Measurements from ENCODE around the gene YTHDC1. TPM values are rescaled to one million over a fixed set of nuclear protein-coding genes. Genes with fewer than 3 reads are reported as not detected.

Gene YTHDC1
- total RNA-seq, 2 donors from 2014 or later, result 37.0 to 89.9 TPM

GRCh38 chr4:68373513-68373912 is 23.6 kb upstream of the YTHDC1 start:
- peak overlapping the region; percentile 72 for H3K4me3 ChIP-seq
- H3K9me3 ChIP-seq, result no peaks in the 10 kb centered on the region
- H3K27me3 ChIP-seq (replicated peaks; ENCODE audit: insufficient read depth), result no peaks in the 10 kb centered on the region
- peaks cover 3 to 16% of the 10 kb centered on the region in 2 donors for H3K4me1 ChIP-seq (ENCODE audit: control insufficient read depth in 1 of 2, low read depth in 2 of 2)
- no peaks in the 10 kb centered on the region for H3K36me3 ChIP-seq
- TF ChIP-seq CTCF (IDR thresholded peaks at IDR 0.05), result no peak
- peak overlapping the region; percentile 13 to 53 for H3K27ac ChIP-seq
- DNase-seq (ENCODE audit: low spot score), result peak; percentile 13
- ATAC-seq (ENCODE audit: insufficient number of reproducible peaks, low FRiP score, low read depth), result peak; percentile 25

GRCh38 chr4:68372588-68372987 is 22.7 kb upstream of the YTHDC1 start:
- ATAC-seq (ENCODE audit: insufficient number of reproducible peaks, low FRiP score, low read depth), result no peak
- DNase-seq (ENCODE audit: low spot score), result no peak
- Histone ChIP-seq H3K4me3 (peak overlapping the region; percentile 72), H3K27me3 (replicated peaks; ENCODE audit: insufficient read depth) (no peaks in the 10 kb centered on the region), H3K4me1 (ENCODE audit: control insufficient read depth in 1 of 2, low read depth in 2 of 2) (peaks cover 3 to 16% of the 10 kb centered on the region in 2 donors), H3K36me3 (no peaks in the 10 kb centered on the region), H3K9me3 (no peaks in the 10 kb centered on the region), H3K27ac (peak overlapping the region; percentile 13 to 53)
- no peak for TF ChIP-seq CTCF (IDR thresholded peaks at IDR 0.05)

- DNase-seq (ENCODE audit: low spot score) (no peak), ATAC-seq (ENCODE audit: insufficient number of reproducible peaks, low FRiP score, low read depth) (no peak)
- Histone ChIP-seq H3K27ac (peak overlapping the region in 1 of 2 donors; percentile 24), H3K4me1 (ENCODE audit: control insufficient read depth in 1 of 2, low read depth in 2 of 2) (peaks cover 3 to 13% of the 10 kb centered on the region in 2 donors), H3K27me3 (replicated peaks; ENCODE audit: insufficient read depth) (no peaks in the 10 kb centered on the region), H3K9me3 (no peaks in the 10 kb centered on the region), H3K4me3 (peak overlapping the region; percentile 53), H3K36me3 (no peaks in the 10 kb centered on the region)
- TF ChIP-seq CTCF (IDR thresholded peaks at IDR 0.05), result no peak
Measured at GRCh38 chr4:68369142-68369805, 19.4 kb upstream of the YTHDC1 start.

- Histone ChIP-seq H3K36me3 (no peaks in the 10 kb centered on the region), H3K4me1 (ENCODE audit: control insufficient read depth in 1 of 2, low read depth in 2 of 2) (peaks cover 3 to 13% of the 10 kb centered on the region in 2 donors), H3K4me3 (peak overlapping the region; percentile 53), H3K27ac (peak overlapping the region in 1 of 2 donors; percentile 24), H3K27me3 (replicated peaks; ENCODE audit: insufficient read depth) (no peaks in the 10 kb centered on the region), H3K9me3 (no peaks in the 10 kb centered on the region)
- TF ChIP-seq CTCF (IDR thresholded peaks at IDR 0.05), result no peak
- ATAC-seq (ENCODE audit: insufficient number of reproducible peaks, low FRiP score, low read depth) (no peak), DNase-seq (ENCODE audit: low spot score) (no peak)
Measured at GRCh38 chr4:68368691-68369131, 18.8 kb upstream of the YTHDC1 start.

- no peak for ATAC-seq (ENCODE audit: insufficient number of reproducible peaks, low FRiP score, low read depth)
- peaks cover 3 to 12% of the 10 kb centered on the region in 2 donors for H3K4me1 ChIP-seq (ENCODE audit: control insufficient read depth in 1 of 2, low read depth in 2 of 2)
- TF ChIP-seq CTCF (IDR thresholded peaks at IDR 0.05), result no peak
Measured at GRCh38 chr4:68367835-68368234, 17.9 kb upstream of the YTHDC1 start.

More at GRCh38 chr4:68367835-68368234, 17.9 kb upstream of the YTHDC1 start:
- Histone ChIP-seq H3K9me3 (no peaks in the 10 kb centered on the region), H3K27me3 (replicated peaks; ENCODE audit: insufficient read depth) (no peaks in the 10 kb centered on the region), H3K36me3 (no peaks in the 10 kb centered on the region), H3K4me3 (no peak overlapping the region), H3K27ac (no peak overlapping the region)
- DNase-seq (ENCODE audit: low spot score), result no peak
